K562 (cell line): ENCODE results near the gene NUP35. TPM values are rescaled to one million over a fixed set of nuclear protein-coding genes. Genes with fewer than 3 reads are reported as not detected.

Experiments
- ASH1L ChIP-seq: fragments of 450-650 bp; IDR thresholded peaks from 2 replicates; pipeline ENCODE4 v1.6.1; 2018; ENCODE audit warnings: borderline replicate concordance, mild to moderate bottlenecking, low read depth; ENCODE audit not compliant: partially characterized antibody
- CBX3 ChIP-seq, 2 experiments: IDR thresholded peaks; 1 replicate in 1 of 2; 2 replicates in 1 of 2; pipeline ENCODE4 v1.6.1; 2012; ENCODE audit warnings: inconsistent platforms in 2 of 2, low read length in 2 of 2, borderline replicate concordance in 1 of 2, control low read depth in 1 of 2
- ETV1 ChIP-seq: fragments of 450-650 bp; conservative IDR thresholded peaks from 2 replicates; pipeline ENCODE4 v1.6.1; 2016; ENCODE audit warnings: missing genetic modification characterization, control low read depth, low read depth, missing compliant biosample characterization
- KAT7 ChIP-seq: sonication (generic); formaldehyde crosslinking; IDR thresholded peaks from 2 replicates; pipeline ENCODE4 v1.8.0; 2022; ENCODE audit warnings: missing genetic modification reagents, mild to moderate bottlenecking, borderline replicate concordance
- RB1 ChIP-seq: fragments of 450-650 bp; IDR thresholded peaks from 2 replicates; pipeline ENCODE4 v1.6.1; 2017; ENCODE audit warnings: low read depth, mild to moderate bottlenecking
- ZEB2 ChIP-seq: fragments of 450-650 bp; IDR thresholded peaks from 2 replicates; pipeline ENCODE4 v1.6.1; 2016
- ZNF696 ChIP-seq: fragments of 250-450 bp; sonication (Bioruptor Pico); conservative IDR thresholded peaks from 2 replicates; pipeline ENCODE4 v1.4.0; 2020; ENCODE audit warnings: mild to moderate bottlenecking, moderate library complexity
- polyA plus RNA-seq, 8 experiments: library from polyadenylated mRNA; depleted of rRNA in 4 of 8; stranded (reverse) in 5 of 8; unstranded in 3 of 8; fragments of >200 nt; fragmentation: Nextera tagmentation in 2 of 8; fragmentation: Illumina TruSeq in 1 of 8; extraction: Ambion mirVana in 2 of 8; extraction: Trizol in 1 of 8; gene quantifications; 2 replicates each; pipeline versions ENCODE4 v1.2.1 to v1.2.3, GENCODE V29; 2011 to 2014; ENCODE audit warnings: inconsistent platforms in 1 of 8, missing spikeins in 1 of 8
- total RNA-seq, 7 experiments: library from RNA; depleted of rRNA in 6 of 7; stranded (reverse); fragments of >200 nt in 6 of 7; fragmentation: Illumina TruSeq in 2 of 7; extraction: Trizol in 2 of 7; gene quantifications; 2 replicates each; pipeline versions ENCODE4 v1.2.1 to v1.2.3, GENCODE V29; 2011 to 2021; ENCODE audit warnings: low replicate concordance in 1 of 7
- TF ChIP-seq, protein P1 (sequence below): fragments of 200-800 bp; sonication (Bioruptor generic); IDR thresholded peaks from 2 replicates; pipeline ENCODE4 v1.6.1; 2017; ENCODE audit warnings: missing genetic modification characterization, missing compliant biosample characterization
- TF ChIP-seq, protein P2 (sequence below): sonication (generic); formaldehyde crosslinking; IDR thresholded peaks from 2 replicates; pipeline ENCODE4 v1.8.1; 2023; ENCODE audit warnings: mild to moderate bottlenecking, missing genetic modification reagents, moderate library complexity
- TF ChIP-seq, protein P3 (sequence below), 2 experiments: IDR thresholded peaks; 2 replicates each; pipeline ENCODE4 v1.6.1; 2011; ENCODE audit warnings: borderline replicate concordance in 1 of 2, control low read depth in 1 of 2, low read depth in 1 of 2, low read length in 1 of 2, mild to moderate bottlenecking in 1 of 2, mixed read lengths in 1 of 2, moderate library complexity in 1 of 2; ENCODE audit not compliant: insufficient read depth in 1 of 2, insufficient read length in 1 of 2, poor library complexity in 1 of 2, severe bottlenecking in 1 of 2; ENCODE audit errors: extremely low read depth in 1 of 2
- TF ChIP-seq, protein P4 (sequence below): fragments of 450-650 bp; IDR thresholded peaks from 2 replicates; pipeline ENCODE4 v1.6.1; 2016; ENCODE audit warnings: mild to moderate bottlenecking, moderate library complexity

NUP35 gene
- total and polyA plus RNA-seq, 9 of the 15 experiments (the other 6 are each of a cell fraction or from before 2014, with no cell fraction given) = 24.5 to 78.2 (median 51.1) TPM

DNA sequence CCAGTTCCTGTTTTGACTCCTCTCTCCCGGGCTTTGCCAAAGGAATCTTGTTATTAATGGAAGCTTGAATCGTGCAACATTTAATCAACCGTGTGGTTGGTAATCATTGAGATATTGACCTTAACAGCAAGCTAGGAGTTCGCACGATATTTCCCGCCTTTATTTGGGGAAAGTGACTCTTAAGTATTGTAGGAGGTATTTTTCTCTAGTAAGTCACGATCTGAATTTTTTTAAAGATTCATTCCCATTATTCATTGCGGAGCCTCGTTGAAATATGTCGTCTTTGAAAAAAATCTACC, 663 bp downstream of the NUP35 start (continued):
- TF ChIP-seq, protein P1, sequence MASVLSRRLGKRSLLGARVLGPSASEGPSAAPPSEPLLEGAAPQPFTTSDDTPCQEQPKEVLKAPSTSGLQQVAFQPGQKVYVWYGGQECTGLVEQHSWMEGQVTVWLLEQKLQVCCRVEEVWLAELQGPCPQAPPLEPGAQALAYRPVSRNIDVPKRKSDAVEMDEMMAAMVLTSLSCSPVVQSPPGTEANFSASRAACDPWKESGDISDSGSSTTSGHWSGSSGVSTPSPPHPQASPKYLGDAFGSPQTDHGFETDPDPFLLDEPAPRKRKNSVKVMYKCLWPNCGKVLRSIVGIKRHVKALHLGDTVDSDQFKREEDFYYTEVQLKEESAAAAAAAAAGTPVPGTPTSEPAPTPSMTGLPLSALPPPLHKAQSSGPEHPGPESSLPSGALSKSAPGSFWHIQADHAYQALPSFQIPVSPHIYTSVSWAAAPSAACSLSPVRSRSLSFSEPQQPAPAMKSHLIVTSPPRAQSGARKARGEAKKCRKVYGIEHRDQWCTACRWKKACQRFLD = no peak
- TF ChIP-seq, protein P2, sequence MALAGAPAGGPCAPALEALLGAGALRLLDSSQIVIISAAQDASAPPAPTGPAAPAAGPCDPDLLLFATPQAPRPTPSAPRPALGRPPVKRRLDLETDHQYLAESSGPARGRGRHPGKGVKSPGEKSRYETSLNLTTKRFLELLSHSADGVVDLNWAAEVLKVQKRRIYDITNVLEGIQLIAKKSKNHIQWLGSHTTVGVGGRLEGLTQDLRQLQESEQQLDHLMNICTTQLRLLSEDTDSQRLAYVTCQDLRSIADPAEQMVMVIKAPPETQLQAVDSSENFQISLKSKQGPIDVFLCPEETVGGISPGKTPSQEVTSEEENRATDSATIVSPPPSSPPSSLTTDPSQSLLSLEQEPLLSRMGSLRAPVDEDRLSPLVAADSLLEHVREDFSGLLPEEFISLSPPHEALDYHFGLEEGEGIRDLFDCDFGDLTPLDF (CRISPR knock-in tag) = peak; percentile 18; the same call in 1 of the 2 replicates
- TF ChIP-seq CBX3 (IDR thresholded peaks at IDR 0.05; ENCODE audit: borderline replicate concordance in 1 of 2, low read length in 2 of 2) (0 out of 3 replicates have a peak, but pooled peaks of 1 of the 2 experiments have one; percentile 6), RB1 (peak; percentile 84; the same call in 1 of the 2 replicates), ZEB2 (0 out of 2 replicates have a peak, but pooled peaks have one; percentile 8), ASH1L (peak; percentile 37), ZNF696 (CRISPR knock-in tag) (no peak), KAT7 (CRISPR knock-in tag) (0 out of 2 replicates have a peak, but pooled peaks have one; percentile 7), ETV1 (tag) (peak; percentile 17; the same call in 1 of the 2 replicates)
- TF ChIP-seq, protein P3, sequence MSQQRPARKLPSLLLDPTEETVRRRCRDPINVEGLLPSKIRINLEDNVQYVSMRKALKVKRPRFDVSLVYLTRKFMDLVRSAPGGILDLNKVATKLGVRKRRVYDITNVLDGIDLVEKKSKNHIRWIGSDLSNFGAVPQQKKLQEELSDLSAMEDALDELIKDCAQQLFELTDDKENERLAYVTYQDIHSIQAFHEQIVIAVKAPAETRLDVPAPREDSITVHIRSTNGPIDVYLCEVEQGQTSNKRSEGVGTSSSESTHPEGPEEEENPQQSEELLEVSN (IDR thresholded peaks at IDR 0.05; ENCODE audit: borderline replicate concordance in 1 of 2, extremely low read depth in 1 of 2, insufficient read depth in 1 of 2, insufficient read length in 1 of 2, low read depth in 1 of 2, low read length in 1 of 2, poor library complexity in 1 of 2, severe bottlenecking in 1 of 2) = peak in 1 of 2 experiments; percentile 3
- TF ChIP-seq, protein P4, sequence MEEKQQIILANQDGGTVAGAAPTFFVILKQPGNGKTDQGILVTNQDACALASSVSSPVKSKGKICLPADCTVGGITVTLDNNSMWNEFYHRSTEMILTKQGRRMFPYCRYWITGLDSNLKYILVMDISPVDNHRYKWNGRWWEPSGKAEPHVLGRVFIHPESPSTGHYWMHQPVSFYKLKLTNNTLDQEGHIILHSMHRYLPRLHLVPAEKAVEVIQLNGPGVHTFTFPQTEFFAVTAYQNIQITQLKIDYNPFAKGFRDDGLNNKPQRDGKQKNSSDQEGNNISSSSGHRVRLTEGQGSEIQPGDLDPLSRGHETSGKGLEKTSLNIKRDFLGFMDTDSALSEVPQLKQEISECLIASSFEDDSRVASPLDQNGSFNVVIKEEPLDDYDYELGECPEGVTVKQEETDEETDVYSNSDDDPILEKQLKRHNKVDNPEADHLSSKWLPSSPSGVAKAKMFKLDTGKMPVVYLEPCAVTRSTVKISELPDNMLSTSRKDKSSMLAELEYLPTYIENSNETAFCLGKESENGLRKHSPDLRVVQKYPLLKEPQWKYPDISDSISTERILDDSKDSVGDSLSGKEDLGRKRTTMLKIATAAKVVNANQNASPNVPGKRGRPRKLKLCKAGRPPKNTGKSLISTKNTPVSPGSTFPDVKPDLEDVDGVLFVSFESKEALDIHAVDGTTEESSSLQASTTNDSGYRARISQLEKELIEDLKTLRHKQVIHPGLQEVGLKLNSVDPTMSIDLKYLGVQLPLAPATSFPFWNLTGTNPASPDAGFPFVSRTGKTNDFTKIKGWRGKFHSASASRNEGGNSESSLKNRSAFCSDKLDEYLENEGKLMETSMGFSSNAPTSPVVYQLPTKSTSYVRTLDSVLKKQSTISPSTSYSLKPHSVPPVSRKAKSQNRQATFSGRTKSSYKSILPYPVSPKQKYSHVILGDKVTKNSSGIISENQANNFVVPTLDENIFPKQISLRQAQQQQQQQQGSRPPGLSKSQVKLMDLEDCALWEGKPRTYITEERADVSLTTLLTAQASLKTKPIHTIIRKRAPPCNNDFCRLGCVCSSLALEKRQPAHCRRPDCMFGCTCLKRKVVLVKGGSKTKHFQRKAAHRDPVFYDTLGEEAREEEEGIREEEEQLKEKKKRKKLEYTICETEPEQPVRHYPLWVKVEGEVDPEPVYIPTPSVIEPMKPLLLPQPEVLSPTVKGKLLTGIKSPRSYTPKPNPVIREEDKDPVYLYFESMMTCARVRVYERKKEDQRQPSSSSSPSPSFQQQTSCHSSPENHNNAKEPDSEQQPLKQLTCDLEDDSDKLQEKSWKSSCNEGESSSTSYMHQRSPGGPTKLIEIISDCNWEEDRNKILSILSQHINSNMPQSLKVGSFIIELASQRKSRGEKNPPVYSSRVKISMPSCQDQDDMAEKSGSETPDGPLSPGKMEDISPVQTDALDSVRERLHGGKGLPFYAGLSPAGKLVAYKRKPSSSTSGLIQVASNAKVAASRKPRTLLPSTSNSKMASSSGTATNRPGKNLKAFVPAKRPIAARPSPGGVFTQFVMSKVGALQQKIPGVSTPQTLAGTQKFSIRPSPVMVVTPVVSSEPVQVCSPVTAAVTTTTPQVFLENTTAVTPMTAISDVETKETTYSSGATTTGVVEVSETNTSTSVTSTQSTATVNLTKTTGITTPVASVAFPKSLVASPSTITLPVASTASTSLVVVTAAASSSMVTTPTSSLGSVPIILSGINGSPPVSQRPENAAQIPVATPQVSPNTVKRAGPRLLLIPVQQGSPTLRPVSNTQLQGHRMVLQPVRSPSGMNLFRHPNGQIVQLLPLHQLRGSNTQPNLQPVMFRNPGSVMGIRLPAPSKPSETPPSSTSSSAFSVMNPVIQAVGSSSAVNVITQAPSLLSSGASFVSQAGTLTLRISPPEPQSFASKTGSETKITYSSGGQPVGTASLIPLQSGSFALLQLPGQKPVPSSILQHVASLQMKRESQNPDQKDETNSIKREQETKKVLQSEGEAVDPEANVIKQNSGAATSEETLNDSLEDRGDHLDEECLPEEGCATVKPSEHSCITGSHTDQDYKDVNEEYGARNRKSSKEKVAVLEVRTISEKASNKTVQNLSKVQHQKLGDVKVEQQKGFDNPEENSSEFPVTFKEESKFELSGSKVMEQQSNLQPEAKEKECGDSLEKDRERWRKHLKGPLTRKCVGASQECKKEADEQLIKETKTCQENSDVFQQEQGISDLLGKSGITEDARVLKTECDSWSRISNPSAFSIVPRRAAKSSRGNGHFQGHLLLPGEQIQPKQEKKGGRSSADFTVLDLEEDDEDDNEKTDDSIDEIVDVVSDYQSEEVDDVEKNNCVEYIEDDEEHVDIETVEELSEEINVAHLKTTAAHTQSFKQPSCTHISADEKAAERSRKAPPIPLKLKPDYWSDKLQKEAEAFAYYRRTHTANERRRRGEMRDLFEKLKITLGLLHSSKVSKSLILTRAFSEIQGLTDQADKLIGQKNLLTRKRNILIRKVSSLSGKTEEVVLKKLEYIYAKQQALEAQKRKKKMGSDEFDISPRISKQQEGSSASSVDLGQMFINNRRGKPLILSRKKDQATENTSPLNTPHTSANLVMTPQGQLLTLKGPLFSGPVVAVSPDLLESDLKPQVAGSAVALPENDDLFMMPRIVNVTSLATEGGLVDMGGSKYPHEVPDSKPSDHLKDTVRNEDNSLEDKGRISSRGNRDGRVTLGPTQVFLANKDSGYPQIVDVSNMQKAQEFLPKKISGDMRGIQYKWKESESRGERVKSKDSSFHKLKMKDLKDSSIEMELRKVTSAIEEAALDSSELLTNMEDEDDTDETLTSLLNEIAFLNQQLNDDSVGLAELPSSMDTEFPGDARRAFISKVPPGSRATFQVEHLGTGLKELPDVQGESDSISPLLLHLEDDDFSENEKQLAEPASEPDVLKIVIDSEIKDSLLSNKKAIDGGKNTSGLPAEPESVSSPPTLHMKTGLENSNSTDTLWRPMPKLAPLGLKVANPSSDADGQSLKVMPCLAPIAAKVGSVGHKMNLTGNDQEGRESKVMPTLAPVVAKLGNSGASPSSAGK = peak; percentile 46
